Activated naive CD4-positive, alpha-beta T cell treated with anti-CD3 and anti-CD28 coated beads for 36 hours (primary cell): ENCODE data around the gene MYOCOS. TPM values are rescaled to one million over a fixed set of nuclear protein-coding genes. Genes with fewer than 3 reads are reported as not detected.
"Not testable (repeated sequence)": the region's sequence is repeated elsewhere in the genome, so short reads cannot be mapped to it uniquely, and the experiment has no call there.

ENCODE experiments used
- CTCF ChIA-PET: fragments of 350-600 bp; sonication (Branson Sonifier 250); formaldehyde crosslinking; loops from one replicate; lab custom pipeline; 2021; ENCODE audit warnings: antibody characterized with exemption; lab: Charles Lee
- DNase-seq: peaks from one replicate; pipeline ENCODE4 v3.0.0-alpha.2; 2020
- H3K27ac Mint-ChIP-seq: one replicate; pipeline ENCODE4 v1.8.0; 2021; ENCODE audit warnings: mild to moderate bottlenecking, mixed read lengths
- H3K27me3 Mint-ChIP-seq: one replicate; pipeline ENCODE4 v1.8.0; 2021; ENCODE audit warnings: low read depth, mixed read lengths
- H3K36me3 Mint-ChIP-seq: one replicate; pipeline ENCODE4 v1.8.0; 2021; ENCODE audit warnings: low read depth, mixed read lengths
- H3K4me1 Mint-ChIP-seq: one replicate; pipeline ENCODE4 v1.8.0; 2021; ENCODE audit warnings: low read depth, mixed read lengths
- H3K4me3 Mint-ChIP-seq: one replicate; pipeline ENCODE4 v1.8.0; 2021; ENCODE audit warnings: mild to moderate bottlenecking, moderate library complexity, mixed read lengths
- H3K9me3 Mint-ChIP-seq: one replicate; pipeline ENCODE4 v1.8.0; 2021; ENCODE audit warnings: mixed read lengths
- intact Hi-C: fragments of 100-400 bp; cut with micrococcal nuclease; formaldehyde crosslinking; loops from one replicate; pipeline ENCODE4 v1.15.1; 2023
- total RNA-seq, 2 experiments: library from RNA; stranded (reverse); gene quantifications; one replicate each; pipeline ENCODE4 v1.2.3, GENCODE V29; 2021

The MYOCOS gene
- total RNA-seq, 2 experiments from 2014 or later, result not detected

- H3K27me3 Mint-ChIP-seq, intact Hi-C loops, H3K9me3 Mint-ChIP-seq, H3K27ac Mint-ChIP-seq, H3K4me3 Mint-ChIP-seq, DNase-seq, CTCF ChIA-PET, H3K36me3 Mint-ChIP-seq, H3K4me1 Mint-ChIP-seq: not testable (repeated sequence)
Observed at GRCh38 chr1:171600310-171600709, 21.7 kb upstream of the MYOCOS start.

DNA sequence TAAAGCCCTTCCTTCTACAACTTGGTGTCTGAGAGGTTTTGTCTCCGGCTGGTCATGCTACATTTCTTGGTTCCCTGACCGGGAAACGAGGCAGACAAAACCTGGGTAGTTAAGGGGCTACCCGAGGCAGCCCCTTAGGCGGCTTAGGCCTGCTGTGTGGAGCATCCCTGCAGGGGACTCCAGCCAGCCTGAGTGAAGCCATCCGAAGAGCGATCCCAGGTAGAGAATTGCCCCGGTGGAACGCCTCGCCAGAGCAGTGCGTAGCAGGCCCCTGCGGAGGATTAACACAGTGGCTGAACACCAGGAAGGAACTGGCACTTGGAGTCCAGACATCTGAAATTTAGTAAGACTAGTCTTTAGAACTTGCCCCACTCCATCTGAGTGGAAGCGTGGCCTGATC is 21.2 kb upstream of the MYOCOS start:
- H3K9me3 Mint-ChIP-seq, result peaks cover 3% of the 10 kb centered on the region
- no peaks in the 10 kb centered on the region for H3K27me3 Mint-ChIP-seq
- no peak overlapping the region for H3K4me3 Mint-ChIP-seq
- no peak overlapping the region for H3K27ac Mint-ChIP-seq
- H3K36me3 Mint-ChIP-seq, result no peaks in the 10 kb centered on the region
- CTCF ChIA-PET, result no interaction called here
- intact Hi-C loops, result no loop called here
- DNase-seq, result no peak
- no peaks in the 10 kb centered on the region for H3K4me1 Mint-ChIP-seq

- H3K27me3 Mint-ChIP-seq, H3K4me3 Mint-ChIP-seq, H3K9me3 Mint-ChIP-seq, intact Hi-C loops, H3K27ac Mint-ChIP-seq, H3K4me1 Mint-ChIP-seq, H3K36me3 Mint-ChIP-seq, DNase-seq: not testable (repeated sequence)
- CTCF ChIA-PET, result interaction anchor here (0.7 kb wide), 1 partner anchor 77 kb away, joined by 3 read pairs; no protein-coding TSS in a partner anchor
Observed at GRCh38 chr1:171603042-171603441, 19.0 kb upstream of the MYOCOS start.

DNA sequence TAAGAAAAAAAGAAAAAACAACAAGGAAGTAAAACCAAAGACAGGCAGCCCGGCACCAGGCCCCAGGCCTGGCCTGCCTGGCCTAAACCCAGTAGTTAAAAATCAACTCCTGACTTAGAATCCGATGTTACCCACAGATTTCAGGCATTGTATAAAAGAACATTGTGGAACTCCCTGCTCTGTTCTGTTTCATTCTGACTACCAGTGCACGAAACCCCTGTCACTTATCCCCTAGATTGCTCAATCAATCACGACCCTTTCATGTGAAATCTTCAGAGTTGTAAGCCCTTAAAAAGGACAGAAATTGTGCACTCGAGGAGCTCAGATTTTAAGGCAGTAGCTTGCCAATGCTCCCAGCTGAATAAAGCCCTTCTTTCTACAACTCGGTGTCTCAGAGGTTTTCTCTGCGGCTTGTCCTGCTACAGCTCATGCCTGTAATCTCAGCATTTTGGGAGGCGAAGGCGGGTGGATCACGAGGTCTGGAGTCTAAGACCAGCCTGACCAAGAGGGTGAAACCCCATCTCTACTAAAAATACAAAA is 15.6 kb upstream of the MYOCOS start:
- H3K4me3 Mint-ChIP-seq, result no peak overlapping the region
- H3K9me3 Mint-ChIP-seq, result no peaks in the 10 kb centered on the region
- H3K27me3 Mint-ChIP-seq, result no peaks in the 10 kb centered on the region
- H3K4me1 Mint-ChIP-seq, result no peaks in the 10 kb centered on the region
- H3K36me3 Mint-ChIP-seq, result no peaks in the 10 kb centered on the region
- H3K27ac Mint-ChIP-seq, result no peak overlapping the region
- intact Hi-C loops, result no loop called here
- DNase-seq, result no peak
- CTCF ChIA-PET, result no interaction called here

- intact Hi-C loops, result no loop called here
- Mint-ChIP-seq H3K27ac (no peak overlapping the region), H3K4me1 (no peaks in the 10 kb centered on the region), H3K36me3 (no peaks in the 10 kb centered on the region), H3K4me3 (no peak overlapping the region), H3K27me3 (no peaks in the 10 kb centered on the region), H3K9me3 (no peaks in the 10 kb centered on the region)
- CTCF ChIA-PET, result no interaction called here
- no peak for DNase-seq
Observed at GRCh38 chr1:171610385-171610784, 11.7 kb upstream of the MYOCOS start.

GRCh38 chr1:171611306-171611705 is 10.7 kb upstream of the MYOCOS start:
- no peak overlapping the region for H3K27ac Mint-ChIP-seq
- CTCF ChIA-PET, result no interaction called here
- no peaks in the 10 kb centered on the region for H3K4me1 Mint-ChIP-seq
- H3K9me3 Mint-ChIP-seq, result no peaks in the 10 kb centered on the region
- intact Hi-C loops, result no loop called here
- H3K36me3 Mint-ChIP-seq, result no peaks in the 10 kb centered on the region
- H3K27me3 Mint-ChIP-seq, result no peaks in the 10 kb centered on the region
- no peak for DNase-seq
- no peak overlapping the region for H3K4me3 Mint-ChIP-seq

- no peaks in the 10 kb centered on the region for H3K27me3 Mint-ChIP-seq
- CTCF ChIA-PET, result no interaction called here
- no peaks in the 10 kb centered on the region for H3K9me3 Mint-ChIP-seq
- H3K4me3 Mint-ChIP-seq, result no peak overlapping the region
- no peak for DNase-seq
- no peaks in the 10 kb centered on the region for H3K36me3 Mint-ChIP-seq
- intact Hi-C loops, result no loop called here
- H3K27ac Mint-ChIP-seq, result no peak overlapping the region
- no peaks in the 10 kb centered on the region for H3K4me1 Mint-ChIP-seq
Observed at GRCh38 chr1:171613282-171613681, 8.8 kb upstream of the MYOCOS start.

- H3K27me3 Mint-ChIP-seq, H3K27ac Mint-ChIP-seq, DNase-seq, H3K4me1 Mint-ChIP-seq, H3K36me3 Mint-ChIP-seq, H3K9me3 Mint-ChIP-seq, CTCF ChIA-PET, H3K4me3 Mint-ChIP-seq, intact Hi-C loops: not testable (repeated sequence)
Observed at GRCh38 chr1:171615122-171615906, 6.7 kb upstream of the MYOCOS start.

DNA sequence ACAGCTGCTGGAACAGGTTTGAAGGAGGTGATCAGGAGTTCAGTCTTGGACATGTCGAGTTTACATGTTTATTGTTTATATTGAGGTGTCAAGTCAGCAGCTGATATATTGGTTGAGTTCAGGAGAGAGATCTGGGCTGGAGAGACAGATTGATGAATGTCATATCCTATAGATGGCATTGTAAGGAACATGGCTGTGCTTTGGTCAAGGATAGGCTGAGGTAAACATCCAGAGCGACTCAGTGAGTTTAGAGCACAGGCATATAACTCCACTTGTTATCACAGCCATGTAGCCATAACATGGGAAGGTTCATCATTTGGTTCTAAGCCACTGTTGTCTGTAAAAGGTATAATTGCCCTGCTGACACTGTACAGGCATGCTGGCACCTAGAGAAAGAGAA is 5.5 kb upstream of the MYOCOS start:
- no peaks in the 10 kb centered on the region for H3K27me3 Mint-ChIP-seq
- DNase-seq, result no peak
- H3K36me3 Mint-ChIP-seq, result no peaks in the 10 kb centered on the region
- no peaks in the 10 kb centered on the region for H3K9me3 Mint-ChIP-seq
- H3K27ac Mint-ChIP-seq, result no peak overlapping the region
- no peak overlapping the region for H3K4me3 Mint-ChIP-seq
- intact Hi-C loops, result no loop called here
- H3K4me1 Mint-ChIP-seq, result no peaks in the 10 kb centered on the region
- CTCF ChIA-PET, result no interaction called here

DNA sequence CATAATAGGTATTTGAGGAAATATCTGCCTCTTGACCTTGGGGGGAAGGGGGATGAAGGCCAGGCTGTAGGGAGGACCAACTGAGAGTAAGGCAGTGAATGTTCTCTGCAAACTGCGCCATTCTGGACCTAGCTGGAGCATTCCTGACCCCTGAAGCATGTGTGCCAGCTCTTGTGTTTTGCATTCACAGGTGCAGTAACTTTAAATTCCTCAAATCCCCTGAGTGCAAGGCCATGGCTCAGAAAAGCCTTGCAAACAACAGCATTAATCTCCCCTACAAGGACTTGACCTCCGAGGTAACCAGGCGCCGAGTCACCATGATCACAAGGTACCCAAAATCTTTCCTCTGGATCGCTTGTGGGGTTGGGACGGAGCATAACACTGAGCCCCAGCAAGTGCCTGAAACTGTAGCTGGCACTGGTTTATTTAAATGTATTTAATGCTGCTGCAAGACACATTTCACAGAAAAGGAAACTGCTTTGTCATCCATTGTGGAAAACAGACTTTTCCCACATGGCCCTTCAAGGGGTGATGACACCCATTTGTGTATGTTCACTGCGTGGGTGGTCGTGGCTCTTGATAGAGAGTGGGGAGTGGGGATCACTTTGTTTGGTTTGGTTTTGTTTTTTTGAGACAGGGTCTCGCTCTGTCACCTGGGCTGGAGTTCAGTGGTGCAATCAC is 1.7 kb downstream of the MYOCOS start:
- Mint-ChIP-seq H3K27ac (no peak overlapping the region), H3K27me3 (no peaks in the 10 kb centered on the region), H3K4me1 (no peaks in the 10 kb centered on the region), H3K9me3 (no peaks in the 10 kb centered on the region), H3K36me3 (no peaks in the 10 kb centered on the region), H3K4me3 (no peak overlapping the region)
- no peak for DNase-seq
- CTCF ChIA-PET, result interaction anchor here (1.0 kb wide), 1 partner anchor 21 kb away, joined by 3 read pairs; no protein-coding TSS in a partner anchor
- intact Hi-C loops, result no loop called here

GRCh38 chr1:171625225-171625624 is 3.2 kb downstream of the MYOCOS start:
- no peak for DNase-seq
- H3K27me3 Mint-ChIP-seq, result no peaks in the 10 kb centered on the region
- no peaks in the 10 kb centered on the region for H3K9me3 Mint-ChIP-seq
- no peak overlapping the region for H3K27ac Mint-ChIP-seq
- H3K4me1 Mint-ChIP-seq, result no peaks in the 10 kb centered on the region
- CTCF ChIA-PET, result interaction anchor here (1.6 kb wide), 1 partner anchor 29 kb away, joined by 4 read pairs; no protein-coding TSS in a partner anchor
- H3K36me3 Mint-ChIP-seq, result no peaks in the 10 kb centered on the region
- no peak overlapping the region for H3K4me3 Mint-ChIP-seq
- intact Hi-C loops, result no loop called here

GRCh38 chr1:171627020-171627419 is 5.0 kb downstream of the MYOCOS start:
- CTCF ChIA-PET, result no interaction called here
- Mint-ChIP-seq H3K4me1 (no peaks in the 10 kb centered on the region), H3K4me3 (no peak overlapping the region), H3K27ac (no peak overlapping the region), H3K36me3 (no peaks in the 10 kb centered on the region), H3K9me3 (no peaks in the 10 kb centered on the region), H3K27me3 (no peaks in the 10 kb centered on the region)
- intact Hi-C loops, result no loop called here
- no peak for DNase-seq

DNA sequence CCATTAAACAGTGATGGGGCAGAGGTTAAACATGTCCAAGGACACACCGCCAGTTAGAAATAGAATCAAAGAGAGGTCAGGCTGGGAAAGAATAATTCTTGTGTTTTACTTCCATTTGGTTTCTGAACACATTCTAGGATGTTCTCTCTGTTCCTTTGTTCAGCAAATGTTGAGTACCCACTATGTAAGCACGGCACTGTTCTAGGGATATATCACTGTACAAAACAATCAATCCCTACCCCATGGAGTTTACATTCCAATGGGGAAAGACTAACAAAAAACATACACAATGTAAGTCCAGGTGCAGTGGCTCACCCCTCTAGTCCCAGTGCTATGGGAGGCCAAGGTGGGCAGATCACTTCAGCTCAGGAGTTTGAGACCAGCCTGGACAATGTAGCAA is 6.2 kb downstream of the MYOCOS start:
- CTCF ChIA-PET, result no interaction called here
- Mint-ChIP-seq H3K4me3 (no peak overlapping the region), H3K36me3 (no peaks in the 10 kb centered on the region), H3K4me1 (no peaks in the 10 kb centered on the region), H3K9me3 (no peaks in the 10 kb centered on the region), H3K27ac (no peak overlapping the region), H3K27me3 (no peaks in the 10 kb centered on the region)
- no peak for DNase-seq
- intact Hi-C loops, result no loop called here
